UCSD-AML1 (cell line): ENCODE results near the gene IDH2.
A peak's percentile ranks its signal among the peaks of the same experiment; 100 is the strongest.
"Not testable (repeated sequence)": the region's sequence is repeated elsewhere in the genome, so short reads cannot be mapped to it uniquely, and the experiment has no call there.

ENCODE experiments used
- DNase-seq: peaks from one replicate; lab custom pipeline; 2025; ENCODE audit not compliant: unreplicated experiment; lab: John Stamatoyannopoulos, UW

The IDH2 gene

DNA sequence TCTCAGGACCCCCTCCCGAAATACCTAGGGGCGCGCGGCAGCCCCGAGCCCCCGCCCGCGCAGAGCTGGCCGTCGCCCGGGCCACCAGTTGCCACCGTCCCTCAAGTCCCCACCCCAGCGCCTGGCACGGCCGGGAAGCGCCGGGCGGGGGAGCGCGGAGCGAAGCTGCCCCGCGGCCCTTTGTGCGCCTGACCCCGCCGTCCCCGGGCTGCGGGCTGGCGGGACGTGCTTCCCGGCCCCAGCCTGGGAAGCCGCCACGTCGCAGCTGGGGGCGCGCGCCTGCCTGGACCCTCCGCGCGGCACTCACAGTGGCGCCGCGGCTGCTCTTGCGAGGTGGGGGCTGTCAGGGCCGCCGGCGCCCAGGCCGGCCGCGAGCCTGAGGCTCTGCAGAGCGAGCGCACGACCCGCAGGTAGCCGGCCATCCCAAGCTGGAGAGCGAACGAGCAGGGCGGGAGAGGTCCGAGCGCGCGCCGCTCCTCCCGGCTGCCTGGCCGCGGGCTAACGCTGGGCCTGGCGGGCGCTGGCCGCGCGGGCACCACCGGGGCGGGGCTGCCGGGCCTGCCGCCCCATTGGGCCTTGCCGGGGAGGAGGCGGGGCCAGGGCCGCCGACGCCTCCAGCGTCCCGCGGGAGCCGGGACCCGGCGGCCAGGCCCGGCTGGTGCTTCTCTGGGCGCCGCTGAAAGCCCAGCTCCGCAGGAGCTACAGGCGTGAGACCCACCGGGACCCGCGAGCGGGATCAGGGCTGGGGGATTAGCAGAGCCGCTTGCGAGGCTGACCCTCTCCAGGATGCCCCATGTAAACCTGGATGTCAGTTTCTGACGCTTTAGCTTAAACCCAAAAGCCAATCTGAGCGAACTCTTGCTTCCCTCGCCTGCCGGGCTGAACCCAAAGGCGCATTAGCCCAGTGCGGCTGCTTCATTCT lies at the start of gene IDH2:
IDH2 (minus strand) TSS at position 500 of the 922 bp plus-strand sequence; CDS start at position 422, 78 bp downstream.
- peak; percentile 86 for DNase-seq

DNA sequence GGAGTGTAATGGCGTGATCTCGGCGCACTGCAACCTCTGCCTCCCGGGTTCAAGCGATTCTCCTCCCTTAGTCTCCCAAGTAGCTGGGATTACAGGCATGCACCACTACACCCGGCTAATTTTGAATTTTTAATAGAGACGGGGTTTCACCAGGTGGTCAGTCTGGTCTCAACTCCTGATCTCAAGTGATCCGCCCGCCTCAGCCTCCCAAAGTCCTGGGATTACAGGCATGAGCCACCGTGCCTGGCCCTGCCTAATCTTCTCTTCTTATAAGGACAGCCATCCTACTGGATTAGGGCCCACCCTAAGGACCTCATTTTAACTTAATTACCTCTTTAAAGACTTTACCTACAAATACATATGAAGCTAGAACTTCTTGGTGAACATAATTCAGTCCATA lies 48.3 kb upstream of the IDH2 start:
- not testable (repeated sequence) for DNase-seq

GRCh38 chr15:90149609-90150340 lies 47.5 kb upstream of the IDH2 start:
- no peak for DNase-seq

DNA sequence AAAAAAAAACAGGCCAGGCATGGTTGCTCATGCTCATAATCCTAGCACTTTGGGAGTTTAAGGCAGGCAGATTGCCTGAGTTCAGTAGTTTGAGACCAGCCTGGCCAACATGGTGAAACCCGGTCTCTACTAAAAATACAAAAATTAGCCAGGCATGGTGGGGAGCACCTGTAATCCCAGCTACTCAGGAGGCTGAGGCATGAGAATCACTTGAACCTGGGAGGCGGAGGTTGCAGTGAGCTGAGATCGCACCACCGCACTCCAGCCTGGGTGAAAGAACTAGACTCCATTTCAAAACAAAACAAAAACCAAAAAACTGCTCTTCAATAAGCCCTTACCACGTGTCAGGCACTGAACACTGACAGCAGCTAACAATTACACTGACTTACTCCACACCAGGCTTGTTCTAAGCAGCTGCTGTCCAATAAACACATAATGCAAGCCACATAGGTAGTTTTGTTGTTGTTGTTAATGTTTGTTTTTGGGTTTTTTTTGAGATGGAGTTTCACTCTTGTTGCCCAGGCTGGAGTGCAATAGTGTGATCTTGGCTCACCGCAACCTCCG lies 44.0 kb upstream of the IDH2 start:
- DNase-seq = not testable (repeated sequence)

DNA sequence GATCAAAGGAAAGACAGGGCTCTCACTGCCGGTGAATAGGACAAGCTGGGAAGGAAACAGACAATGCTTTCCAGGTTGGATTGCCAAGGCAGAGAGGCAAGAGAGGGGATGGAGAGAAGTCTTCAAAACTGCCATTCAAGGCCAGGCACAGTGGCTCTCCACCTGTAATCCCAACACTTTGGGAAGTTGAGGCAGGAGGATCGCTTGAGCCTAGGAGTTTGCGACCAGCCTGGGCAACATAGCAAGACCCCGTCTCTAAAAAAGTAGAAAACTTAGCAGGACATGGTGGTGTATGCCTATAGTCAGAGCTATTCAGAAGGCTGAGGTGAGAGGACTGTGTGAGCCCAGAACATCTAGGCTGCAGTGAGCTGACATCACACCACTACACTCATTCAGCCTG lies 43.5 kb upstream of the IDH2 start:
- no peak for DNase-seq

DNA sequence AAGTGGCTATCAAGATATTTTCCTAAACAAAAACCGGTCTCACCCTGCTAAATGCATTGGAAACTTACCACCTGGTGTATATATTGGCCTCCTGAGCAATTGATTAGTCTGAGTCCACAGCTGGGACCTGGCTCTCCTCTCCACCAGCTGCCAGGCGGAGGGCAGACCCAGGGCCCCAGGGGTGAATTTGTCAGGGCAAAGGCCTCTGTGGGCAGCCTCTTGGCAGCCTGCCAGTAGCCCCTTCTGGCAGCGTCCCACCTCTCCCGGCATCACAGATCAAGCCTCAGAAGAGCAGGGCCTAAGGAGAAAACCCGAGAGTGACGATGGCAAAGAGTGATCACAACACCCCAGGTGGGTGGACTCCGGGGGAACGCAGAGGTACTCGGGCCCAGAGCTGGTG lies 43.0 kb upstream of the IDH2 start:
- no peak for DNase-seq

DNA sequence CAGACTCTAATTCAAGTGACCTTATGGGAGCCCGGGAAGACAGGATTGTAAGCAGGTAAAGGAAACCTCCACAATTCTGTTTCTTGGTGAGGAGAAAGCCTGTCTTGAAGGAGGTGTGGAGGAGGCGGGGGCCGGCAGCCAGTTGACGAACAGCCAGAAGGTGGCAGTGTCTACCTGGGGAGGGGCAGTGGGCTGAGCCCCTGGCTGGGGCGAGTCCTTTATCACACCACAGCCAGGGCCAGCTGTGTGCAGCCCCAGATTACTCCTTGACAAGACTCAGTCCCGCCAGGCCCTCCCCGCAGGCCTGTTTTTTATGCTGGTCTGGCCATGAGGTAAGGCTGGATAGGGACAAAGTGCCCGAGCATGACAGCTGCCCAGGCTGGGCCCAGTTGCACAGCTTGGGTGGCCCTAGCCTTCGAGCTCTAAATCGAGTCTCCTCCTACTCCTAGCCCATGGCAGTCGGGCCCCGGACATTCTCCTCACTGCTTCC lies 40.9 kb upstream of the IDH2 start:
- peak; percentile 72 for DNase-seq

- DNase-seq = no peak
These were observed 40.2 kb upstream of the IDH2 start for GRCh38 chr15:90142216-90143165.

DNA sequence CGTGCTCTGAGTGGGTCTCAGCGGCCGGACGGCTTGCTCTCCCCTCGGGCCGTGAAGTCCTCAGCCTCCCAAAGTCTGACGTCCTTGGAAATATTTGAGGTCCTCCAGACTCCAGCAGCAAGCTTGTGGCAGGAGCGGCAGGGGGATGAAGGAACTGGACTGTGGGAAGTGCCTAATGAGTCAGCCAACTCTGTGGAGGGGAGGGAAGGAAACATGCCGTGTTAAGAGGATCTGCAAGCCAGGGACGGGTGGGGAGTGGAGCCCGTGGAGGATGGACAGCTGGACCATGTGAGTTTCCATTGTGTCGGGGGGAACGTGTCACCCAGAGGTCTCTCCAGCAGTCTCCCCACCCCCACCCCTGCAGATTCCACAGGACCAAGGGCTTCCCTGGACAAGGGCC lies 39.4 kb upstream of the IDH2 start:
- DNase-seq = no peak

GRCh38 chr15:90139549-90139948 lies 37.3 kb upstream of the IDH2 start:
- not testable (repeated sequence) for DNase-seq

DNA sequence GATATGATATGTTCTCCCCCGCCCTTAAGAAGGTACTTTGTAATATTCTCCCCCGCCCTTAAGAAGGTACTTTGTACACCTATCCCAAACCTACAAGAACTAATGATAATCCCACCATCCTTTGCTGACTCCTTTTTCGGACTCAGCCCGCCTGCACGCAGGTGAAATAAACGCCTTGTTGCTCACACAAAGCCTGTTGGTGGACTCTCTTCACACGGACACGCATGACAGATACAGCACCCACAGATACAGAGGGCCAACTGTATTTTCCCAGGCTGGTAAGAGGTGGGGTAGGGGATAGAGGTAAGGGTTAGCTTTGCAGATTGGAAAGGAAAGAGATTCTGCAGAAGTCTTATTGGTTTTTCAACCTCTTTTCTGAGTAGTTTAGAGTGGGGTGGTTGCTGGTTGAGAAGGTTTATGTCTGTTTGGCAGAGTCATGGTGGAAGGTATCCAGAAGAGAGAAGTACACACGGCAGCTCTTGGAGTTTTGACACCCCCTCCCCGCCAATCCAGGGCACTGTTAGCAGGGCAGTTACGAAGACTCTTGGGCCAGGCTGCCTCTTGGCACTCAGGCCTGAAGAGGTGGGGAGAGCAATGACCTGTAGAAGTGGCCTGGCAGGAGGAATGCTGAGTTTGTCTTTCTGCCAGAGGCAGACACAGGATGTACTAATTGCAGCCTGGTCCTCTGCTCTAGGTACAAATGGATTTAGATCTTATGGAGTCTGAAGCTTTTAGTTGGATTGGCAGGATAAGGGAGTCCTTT lies 36.0 kb upstream of the IDH2 start:
- no peak for DNase-seq

DNA sequence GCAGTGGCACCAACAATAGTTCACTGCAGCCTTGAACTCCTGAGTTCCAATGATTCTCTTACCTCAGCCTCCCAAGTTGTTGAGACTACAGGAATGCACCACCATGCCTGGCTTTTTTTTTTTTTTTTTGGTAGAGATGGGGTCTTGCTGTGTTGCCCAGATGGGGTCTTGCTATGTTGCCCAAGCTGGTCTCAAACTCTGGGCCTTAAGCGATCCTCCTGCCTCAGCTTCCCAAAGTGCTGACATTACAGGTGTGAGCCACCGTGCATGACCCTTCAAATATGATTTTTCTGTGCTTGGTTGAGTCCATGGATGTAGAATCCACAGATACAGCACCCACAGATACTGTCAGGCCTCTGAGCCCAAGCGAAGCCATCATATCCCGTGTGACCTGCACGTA lies 30.2 kb upstream of the IDH2 start:
- no peak for DNase-seq

- no peak for DNase-seq
These were observed 29.6 kb upstream of the IDH2 start for GRCh38 chr15:90131848-90132247.

GRCh38 chr15:90130291-90130690 lies 28.0 kb upstream of the IDH2 start:
- no peak for DNase-seq

DNA sequence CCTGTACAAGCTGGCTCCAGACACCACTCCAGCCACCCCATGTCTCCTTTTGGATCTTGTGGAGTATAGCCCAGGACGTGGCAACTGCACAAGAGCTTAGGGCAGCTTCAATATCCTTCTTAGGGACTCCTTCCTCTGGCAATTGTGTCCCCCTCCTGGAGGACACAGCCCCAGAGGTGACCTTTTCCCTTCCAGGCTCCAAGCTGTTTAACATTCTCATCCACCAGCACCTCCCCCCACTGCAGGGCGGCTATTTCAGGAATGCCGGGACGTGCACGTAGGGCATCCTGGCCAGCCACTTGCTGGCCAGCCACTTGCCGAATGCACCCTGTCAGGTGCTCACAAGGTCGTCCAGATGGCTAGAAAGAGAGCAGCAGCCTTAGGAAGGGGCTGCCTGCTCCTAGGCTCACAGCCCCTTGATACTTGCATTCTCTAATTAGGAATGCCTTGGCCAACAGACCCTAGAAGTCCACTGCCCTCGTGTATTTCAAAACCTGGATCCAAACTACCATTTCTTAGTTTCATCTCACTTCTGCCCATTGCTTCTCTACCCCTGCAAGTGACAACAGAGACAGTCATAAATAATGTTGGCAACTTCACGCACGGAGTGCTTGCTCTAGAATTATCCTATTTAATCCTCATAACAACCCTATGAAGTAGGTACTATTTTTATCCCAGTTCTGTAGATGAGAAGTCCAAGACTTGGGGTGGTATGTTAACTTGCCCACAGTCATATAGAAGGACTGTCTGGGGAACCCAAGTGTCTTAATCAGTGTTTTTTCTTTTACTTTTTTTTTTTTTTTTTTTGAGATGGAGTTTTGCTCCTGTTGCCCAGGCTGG lies 24.5 kb upstream of the IDH2 start:
- no peak for DNase-seq

GRCh38 chr15:90126022-90126421 lies 23.8 kb upstream of the IDH2 start:
- no peak for DNase-seq

GRCh38 chr15:90124507-90124906 lies 22.2 kb upstream of the IDH2 start:
- no peak for DNase-seq

- no peak for DNase-seq
These were observed 18.8 kb upstream of the IDH2 start for GRCh38 chr15:90121086-90121485.

DNA sequence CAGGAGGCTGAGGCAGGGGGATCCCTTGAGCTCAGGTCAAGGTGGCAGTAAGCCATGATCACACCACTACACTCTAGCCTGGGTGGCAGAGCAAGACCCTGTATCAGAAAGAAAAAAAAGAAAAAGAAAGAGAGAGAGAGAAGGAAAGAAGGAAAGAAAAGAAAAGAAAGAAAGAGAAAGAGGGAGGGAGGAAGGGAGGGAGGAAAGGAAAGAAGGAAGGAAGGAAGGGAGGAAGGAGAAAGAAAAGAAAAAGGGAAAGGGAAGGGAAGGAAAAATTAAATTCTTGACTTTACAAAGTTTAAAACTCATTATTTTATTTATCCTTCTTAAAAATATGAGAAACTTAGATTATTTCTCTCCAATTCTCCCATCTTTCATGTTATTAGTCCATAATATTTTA lies 17.1 kb upstream of the IDH2 start:
- no peak for DNase-seq
